ENCODE measurements around the gene SLC2A9.
A peak's percentile ranks its signal among the peaks of the same experiment; 100 is the strongest.

SLC2A9 gene

DNA sequence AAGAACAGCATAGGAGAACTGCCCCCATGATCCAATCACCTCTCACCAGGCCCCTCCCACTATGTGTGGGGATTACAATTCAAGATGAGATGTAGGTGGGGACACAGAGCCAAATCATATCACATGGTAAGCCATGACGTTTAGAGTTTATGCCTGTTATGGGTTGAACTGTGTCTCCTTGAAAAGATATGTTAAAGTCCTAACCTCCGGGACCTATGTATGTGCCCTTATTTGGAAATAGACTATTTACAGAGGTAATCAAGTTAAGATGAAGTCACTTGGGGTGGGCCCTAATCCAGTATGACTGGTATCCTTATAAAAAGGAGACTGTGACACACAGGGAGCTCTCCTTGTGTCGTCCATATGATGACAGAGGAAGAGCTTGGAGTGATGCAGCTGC, 25.2 kb upstream of the SLC2A9 start:
- H3K4me3 ChIP-seq (ENCODE audit: low read depth, low read length), result no peak overlapping the region
- TF ChIP-seq, protein P1, sequence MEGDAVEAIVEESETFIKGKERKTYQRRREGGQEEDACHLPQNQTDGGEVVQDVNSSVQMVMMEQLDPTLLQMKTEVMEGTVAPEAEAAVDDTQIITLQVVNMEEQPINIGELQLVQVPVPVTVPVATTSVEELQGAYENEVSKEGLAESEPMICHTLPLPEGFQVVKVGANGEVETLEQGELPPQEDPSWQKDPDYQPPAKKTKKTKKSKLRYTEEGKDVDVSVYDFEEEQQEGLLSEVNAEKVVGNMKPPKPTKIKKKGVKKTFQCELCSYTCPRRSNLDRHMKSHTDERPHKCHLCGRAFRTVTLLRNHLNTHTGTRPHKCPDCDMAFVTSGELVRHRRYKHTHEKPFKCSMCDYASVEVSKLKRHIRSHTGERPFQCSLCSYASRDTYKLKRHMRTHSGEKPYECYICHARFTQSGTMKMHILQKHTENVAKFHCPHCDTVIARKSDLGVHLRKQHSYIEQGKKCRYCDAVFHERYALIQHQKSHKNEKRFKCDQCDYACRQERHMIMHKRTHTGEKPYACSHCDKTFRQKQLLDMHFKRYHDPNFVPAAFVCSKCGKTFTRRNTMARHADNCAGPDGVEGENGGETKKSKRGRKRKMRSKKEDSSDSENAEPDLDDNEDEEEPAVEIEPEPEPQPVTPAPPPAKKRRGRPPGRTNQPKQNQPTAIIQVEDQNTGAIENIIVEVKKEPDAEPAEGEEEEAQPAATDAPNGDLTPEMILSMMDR (conservative IDR thresholded peaks at IDR 0.05; ENCODE audit: low read depth, low read length), result no peak

DNA sequence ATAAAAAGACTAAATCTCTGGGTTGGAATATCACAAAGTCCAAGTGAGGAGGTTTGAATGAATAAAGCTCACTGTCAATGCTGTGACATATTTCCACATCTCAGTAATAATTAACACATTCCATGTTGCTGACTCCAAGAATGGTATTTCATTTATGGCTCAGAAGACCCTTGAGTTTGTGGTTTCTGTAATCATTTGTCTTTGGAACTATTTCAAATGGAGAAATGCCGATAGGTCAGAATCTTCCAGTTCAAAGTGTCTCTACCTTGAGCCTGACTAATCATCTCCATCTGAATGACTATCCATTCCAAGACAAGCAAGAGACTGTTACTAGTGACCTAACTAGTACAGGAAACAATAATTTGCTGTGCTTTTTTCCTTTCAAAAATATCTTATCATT, 24.2 kb upstream of the SLC2A9 start:
- TF ChIP-seq, protein P1 (conservative IDR thresholded peaks at IDR 0.05; ENCODE audit: low read depth, low read length), result no peak
- DNase-seq (ENCODE audit: low read depth), result peak; percentile 50
- no peak overlapping the region for H3K4me3 ChIP-seq (ENCODE audit: low read depth, low read length)

More for the DNA sequence above, 25.2 kb upstream of the SLC2A9 start:
- no peak for DNase-seq (ENCODE audit: low read depth)

DNA sequence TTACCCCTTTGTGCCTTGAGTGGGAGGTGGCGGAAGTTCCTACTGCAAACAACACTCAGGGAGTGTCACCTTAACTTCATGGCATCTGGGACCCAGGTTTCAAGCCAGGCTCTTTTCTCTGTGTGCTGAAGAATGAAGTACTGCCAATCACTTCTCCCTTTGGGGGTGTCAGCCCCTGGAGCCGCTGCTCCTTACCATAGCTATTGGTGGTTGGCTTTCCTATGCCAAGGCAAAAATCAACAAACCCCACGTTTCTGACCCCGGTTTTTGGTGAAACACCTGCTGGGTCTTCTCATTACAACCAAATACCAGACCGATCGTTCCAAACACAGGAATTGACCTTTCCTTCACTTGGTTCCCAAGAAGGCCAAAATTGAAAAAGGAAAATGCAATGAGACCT, 19.7 kb upstream of the SLC2A9 start:
- TF ChIP-seq, protein P1 (conservative IDR thresholded peaks at IDR 0.05; ENCODE audit: low read depth, low read length), result no peak
- no peak overlapping the region for H3K4me3 ChIP-seq (ENCODE audit: low read depth, low read length)
- DNase-seq (ENCODE audit: low read depth), result no peak

DNA sequence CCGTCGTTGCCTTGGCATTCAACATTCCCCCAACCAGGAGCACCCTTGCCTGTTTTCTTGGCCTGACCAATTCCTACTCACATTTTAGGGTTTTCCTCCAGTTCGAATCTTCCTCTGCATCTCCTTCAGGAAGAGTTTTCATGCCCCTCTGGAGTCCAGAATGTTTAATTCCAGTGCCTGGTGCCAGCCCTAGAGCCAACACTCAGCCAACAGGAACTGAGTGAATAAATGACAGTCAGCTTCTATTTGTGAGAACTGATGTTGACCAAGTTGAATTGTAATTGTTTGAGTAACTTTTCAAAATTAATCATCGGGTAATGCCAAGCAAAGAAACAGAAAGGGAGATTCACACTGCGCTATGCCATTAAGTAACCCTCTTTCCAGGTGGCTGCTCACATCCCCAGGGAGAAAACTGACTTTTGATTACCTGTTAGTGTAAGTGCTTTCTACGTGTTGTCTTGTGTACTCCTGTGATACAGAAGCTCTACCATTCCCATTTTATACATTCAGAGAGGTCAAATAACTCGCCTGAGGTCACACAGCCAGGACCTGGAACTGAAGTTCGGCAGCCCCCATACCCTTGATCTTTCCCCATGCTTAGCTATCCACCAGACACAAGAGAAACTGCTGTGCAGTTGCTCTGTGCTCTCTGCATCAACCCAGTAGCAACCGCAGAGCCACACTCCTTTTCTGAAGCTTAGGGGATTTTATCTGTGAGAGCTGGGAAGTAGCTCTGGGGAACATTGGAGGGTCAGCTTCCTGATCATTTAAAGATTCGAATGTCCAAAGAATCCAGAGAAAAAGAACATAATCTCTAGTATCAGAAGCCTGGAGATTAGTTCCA, 19.0 kb upstream of the SLC2A9 start:
- H3K4me3 ChIP-seq (ENCODE audit: low read depth, low read length), result no peak overlapping the region
- TF ChIP-seq, protein P1 (conservative IDR thresholded peaks at IDR 0.05; ENCODE audit: low read depth, low read length), result no peak
- no peak for DNase-seq (ENCODE audit: low read depth)

DNA sequence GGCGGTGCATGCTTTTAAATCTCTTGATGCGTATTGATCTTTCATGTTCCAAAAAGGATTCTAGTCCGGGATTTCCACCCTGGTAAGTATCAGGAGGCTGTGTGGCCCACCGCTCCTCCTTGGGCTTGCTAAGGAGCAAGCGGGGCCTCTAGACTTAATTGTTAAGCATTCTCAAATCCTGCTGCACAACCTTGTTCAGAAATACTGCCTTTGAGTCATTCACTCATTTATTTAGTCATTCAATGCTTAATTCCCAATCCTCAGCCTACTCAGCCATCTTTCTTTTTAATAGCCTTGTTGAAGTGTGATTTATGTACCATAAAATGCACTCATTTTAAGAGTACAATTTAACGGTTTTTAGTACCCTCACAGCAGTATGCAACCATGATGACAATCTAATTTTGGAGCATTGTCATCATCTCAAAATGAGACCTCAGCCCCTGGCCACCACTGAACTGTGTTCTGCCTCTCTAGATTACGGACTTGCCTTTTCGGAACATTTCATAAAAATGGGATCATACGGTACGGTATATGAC, 15.6 kb upstream of the SLC2A9 start:
- H3K4me3 ChIP-seq (ENCODE audit: low read depth, low read length), result no peak overlapping the region
- no peak for DNase-seq (ENCODE audit: low read depth)
- TF ChIP-seq, protein P1 (conservative IDR thresholded peaks at IDR 0.05; ENCODE audit: low read depth, low read length), result no peak

DNA sequence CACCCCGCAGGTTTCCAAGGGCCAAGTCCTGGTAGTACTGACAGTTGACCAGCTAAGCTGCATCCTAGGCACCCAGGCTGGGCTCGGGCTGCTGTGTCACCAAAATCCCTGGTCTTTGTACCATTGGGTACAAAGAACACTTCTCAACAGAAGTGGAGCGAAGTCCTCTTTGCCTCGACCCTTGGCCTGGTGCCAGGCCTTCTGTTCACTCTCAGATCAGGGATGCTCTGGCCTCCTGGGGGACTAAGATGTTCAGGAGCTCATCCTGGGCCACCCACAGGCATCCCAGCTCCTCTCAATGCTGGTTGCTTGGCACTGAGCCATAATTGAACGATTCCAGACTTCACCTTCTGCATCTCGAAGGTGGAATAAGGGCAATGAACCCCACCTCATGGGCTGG, 13.8 kb upstream of the SLC2A9 start:
- TF ChIP-seq, protein P1 (conservative IDR thresholded peaks at IDR 0.05; ENCODE audit: low read depth, low read length), result no peak
- no peak for DNase-seq (ENCODE audit: low read depth)
- H3K4me3 ChIP-seq (ENCODE audit: low read depth, low read length), result no peak overlapping the region
